ENCODE measurements around the gene RAB3A.
"Not testable (repeated sequence)": the region's sequence is repeated elsewhere in the genome, so short reads cannot be mapped to it uniquely, and the experiment has no call there.

RAB3A gene

DNA sequence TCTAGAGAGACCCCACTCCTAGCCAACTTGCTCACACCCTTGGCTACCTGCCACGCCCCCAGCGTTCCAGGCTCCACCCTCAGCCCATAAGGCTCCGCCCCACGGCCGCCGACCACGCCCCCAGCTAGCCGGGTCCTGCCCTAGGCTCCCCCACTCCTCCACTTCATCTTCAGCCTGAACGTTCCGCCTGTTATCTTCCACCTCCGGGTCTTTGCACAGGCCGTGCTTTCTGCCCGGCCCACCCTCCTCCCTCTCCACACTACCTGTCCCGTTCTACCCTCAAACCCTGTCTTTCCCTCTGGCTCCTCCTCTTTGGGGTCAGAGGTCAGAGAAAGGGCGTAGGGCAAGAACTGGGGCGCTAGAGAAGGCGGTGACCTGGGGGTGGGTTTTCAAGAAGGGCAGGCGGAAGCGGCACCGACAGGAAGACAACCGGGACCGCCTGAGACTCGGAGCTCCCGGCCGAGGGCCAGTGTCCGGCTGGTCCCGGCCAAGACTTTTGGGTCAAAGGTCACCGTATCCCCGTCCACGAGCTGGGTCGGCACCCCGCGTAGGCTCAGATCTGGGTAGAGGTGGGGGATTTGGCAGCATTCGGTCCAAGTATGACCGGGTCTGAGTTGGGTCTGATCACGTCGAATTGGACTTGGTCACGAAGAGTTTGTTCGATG is 20.1 kb upstream of the RAB3A start:
- DNase-seq = no peak

DNA sequence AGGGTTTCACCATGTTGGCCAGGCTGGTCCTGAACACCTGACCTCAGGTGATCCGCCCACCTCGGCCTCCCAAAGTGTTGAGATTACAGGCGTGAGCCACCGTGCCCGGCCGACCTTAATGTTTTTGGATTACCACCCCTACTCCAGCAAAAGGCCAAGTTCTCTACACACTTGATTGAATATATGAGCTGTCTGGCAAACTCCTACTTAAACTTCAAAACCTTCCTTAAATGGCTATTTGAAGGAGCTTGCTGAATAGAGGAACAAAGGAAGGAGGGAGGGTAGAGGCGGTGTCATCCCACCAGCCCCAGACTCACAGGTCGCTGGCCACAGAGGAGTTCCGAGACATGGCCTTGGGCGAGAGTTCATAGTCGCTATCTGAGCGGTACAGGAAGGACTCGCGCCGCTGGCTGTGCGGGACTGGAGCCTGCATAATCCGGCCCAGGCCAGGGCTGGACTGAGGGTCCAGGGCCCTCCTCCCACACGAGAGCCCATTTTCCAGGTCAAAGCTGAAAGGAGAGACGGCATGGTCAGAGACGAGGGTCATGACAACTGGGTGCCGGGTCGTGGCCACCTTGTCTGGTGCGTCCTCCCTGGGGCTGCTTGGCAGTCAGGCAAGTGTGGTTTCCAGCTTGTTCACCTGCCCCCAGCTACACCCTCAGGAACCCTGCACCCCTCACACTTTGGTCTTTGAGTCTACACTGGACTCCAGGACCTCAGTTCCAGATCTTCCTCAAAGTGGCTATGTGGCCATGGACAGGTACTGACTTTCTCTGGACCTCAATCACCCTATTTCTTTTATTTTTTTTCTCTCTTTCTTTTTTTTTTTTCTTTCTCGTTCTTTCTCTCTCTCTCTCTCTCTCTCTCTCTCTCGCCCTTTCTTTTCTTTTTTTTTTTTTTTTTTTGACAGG is 18.2 kb upstream of the RAB3A start:
- DNase-seq = no peak

DNA sequence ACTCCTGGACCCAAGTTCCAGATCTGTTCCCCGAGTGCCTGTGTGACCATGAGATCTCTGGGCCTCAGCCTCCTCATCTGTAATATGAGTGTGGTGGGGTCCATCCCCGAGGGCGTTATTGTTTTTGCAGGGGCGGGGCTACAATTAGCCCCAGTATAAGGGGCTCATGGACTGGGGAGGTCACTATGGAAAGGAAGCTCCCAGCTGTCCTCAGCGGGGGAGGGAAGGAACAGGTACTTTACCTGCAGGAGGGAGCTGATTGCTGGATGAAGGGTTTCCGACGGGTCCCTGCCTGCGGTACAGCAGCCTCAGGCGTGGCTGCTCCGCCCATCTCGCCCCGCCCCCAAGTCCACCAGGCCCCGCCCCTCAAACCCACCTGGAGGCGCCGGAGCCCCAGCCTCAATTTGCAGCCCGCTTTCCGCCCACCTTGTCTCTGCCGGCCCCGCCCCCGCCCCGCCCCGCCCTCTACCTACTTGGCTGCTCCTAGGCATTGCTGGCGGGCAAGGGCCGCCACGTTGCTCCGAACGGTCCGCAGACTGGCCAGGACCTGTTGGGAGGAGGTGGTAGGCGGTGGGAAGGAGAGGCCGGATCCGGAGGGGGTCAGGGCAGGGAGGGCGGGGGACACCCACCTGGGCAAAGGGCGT is 16.9 kb upstream of the RAB3A start:
- no peak for DNase-seq

DNA sequence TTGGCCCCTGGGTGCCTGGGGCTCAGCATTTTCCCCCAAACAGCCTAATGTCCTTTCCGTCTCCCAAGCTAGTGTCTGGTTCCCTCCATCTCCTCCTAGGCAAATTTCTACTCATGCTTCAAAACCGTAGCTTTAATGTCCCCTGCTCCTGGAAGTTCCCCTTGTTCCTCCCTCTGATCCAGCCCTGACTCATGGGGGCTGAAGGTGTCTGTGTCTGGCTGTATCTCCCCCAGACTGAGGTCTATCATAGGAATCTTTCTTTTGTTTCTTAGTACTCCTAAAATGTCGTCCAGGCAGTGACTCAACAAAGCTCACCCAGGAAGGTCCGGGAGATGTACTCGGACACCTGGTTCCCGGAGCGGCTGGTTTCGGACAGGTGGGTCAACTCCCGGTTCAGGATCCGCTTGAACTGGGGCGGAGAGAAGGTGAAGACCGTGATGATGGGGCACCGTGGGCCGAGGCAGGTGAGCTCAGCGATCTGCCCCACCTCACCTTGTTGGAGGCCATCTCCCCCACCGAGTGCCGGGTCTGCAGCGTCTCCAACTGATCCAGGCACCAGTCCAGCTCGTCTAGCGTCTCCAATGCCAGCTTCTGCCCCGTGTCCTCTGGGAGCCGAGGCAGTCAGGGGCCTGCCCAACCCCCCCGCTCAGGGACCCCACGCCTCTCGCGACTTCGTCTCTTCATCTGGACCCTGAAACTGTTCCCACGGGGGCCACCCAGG is 16.2 kb upstream of the RAB3A start:
- no peak for DNase-seq

DNA sequence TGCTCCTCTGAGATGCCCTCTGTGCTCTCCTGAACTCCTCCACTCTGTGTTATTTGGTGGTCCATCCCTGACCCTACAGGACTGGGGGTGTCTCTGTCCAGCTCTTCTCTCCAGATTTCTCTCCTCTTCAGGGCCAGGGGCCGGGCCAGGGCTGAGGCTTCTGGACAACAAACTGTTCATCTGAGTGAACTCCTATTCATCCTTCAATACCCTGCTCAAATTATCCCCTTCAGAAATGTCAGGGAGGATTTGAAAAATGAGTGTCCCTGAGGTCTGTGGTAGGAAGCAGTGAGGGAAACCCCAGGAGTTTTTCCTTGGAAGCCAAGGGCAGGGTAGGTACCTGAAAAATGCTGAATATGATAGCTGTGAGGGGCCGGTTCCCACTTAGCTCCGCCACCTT is 14.8 kb upstream of the RAB3A start:
- DNase-seq = no peak

DNA sequence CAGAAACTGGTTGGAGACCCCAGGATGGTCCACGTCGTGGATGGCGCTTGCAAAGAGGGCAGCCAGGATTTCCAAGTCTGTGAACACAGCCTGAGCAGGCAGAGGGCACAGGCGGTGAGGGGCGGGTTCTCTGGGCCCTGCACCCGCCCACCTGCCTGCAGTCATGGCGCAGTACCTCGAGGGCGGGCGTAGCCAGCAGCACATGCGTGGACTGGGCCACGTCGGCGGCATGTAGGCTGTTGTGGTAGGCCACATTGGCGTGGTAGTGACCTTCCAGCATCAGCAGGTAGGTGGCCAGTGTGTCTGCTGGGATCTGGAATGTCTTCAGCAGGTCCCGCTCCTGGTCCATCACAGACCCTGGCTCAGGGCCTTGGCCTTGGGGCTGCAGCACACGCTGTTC is 14.3 kb upstream of the RAB3A start:
- no peak for DNase-seq

DNA sequence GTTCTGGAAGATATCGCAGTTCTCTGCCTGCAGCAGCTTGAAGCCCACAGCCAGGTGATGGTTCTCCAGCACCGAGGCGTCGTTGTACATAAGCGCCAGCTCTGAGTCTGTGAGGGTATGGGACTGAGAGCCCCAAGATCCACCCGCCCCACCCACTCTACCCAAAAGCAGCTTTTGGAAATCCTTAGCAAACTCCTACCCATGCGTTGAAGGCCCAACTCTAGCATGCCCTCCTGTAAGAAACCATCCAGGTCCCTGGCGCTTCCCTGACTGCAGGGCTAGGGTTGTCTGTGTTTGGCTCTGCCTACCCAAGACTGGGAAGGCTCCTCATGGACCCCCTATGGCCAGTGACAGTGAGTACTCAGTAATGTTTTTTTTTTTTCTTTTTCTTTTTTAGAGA is 12.9 kb upstream of the RAB3A start:
- no peak for DNase-seq

DNA sequence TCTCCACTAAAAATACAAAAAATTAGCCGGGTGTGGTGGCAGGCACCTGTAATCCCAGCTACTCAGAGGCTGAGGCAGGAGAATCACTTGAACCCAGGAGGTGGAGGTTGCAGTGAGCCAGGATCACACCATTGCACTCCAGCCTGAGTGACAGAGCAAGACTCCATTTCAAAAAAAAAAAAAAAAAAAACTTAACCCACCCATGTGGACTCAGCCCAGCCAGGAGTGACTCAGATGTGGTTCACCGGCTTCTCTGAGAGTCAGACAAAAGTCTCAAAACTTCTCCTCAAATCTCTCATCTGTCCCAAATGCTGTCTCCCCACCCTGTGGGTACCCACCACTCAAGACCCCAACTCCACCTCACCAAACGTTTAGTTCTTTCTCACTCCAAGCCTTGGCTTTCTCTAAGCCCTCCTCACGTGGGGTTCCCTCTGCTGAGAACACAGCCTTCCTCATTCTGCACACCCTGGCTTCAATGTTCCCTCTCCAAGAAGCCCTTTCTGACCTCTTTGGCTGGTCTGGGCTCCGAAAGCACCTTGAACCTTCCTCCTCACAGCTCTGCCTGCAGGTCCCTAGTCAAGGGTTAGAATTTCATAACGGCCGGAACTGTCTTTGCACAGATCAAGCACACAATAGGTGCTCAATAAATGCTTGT is 11.1 kb upstream of the RAB3A start:
- DNase-seq = no peak

DNA sequence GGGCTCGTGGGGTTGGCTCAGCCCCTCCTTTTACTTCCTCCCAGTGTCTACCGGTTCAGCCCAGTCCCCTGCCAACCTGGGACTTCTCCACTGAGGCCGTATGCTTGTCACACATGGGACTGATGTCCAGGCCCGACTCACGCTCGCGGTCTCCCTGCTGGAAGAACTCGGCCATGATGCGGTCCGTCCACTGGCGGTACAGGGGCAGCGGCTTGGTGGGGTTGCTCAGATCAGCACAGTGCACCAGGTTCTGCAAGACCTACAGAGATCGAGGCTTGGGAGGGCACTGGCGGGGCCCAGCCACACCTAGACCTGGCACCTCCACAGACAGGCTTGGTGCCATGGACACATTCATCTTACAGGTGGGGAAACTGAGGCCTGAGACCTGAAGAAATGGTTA is 7.8 kb upstream of the RAB3A start:
- DNase-seq = no peak

DNA sequence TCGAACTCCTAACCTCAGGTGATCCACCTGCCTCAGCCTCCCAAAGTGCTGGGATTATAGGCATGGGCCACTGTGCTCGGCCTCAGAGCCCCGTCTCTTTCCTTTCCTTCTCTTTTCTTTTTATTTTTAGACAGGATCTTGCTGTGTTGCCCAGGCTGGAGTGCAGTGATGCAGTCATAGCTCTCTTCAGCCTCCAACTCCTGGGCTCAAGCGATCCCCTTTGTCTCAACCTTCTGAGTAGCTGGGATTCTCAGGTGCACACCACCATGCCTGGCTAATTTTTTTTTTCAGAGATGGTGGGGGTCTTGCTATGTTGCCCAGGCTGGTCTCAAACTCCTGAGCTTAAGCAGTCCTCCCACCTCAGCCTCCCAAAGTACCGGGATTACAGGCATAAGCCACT is 6.1 kb upstream of the RAB3A start:
- not testable (repeated sequence) for DNase-seq

DNA sequence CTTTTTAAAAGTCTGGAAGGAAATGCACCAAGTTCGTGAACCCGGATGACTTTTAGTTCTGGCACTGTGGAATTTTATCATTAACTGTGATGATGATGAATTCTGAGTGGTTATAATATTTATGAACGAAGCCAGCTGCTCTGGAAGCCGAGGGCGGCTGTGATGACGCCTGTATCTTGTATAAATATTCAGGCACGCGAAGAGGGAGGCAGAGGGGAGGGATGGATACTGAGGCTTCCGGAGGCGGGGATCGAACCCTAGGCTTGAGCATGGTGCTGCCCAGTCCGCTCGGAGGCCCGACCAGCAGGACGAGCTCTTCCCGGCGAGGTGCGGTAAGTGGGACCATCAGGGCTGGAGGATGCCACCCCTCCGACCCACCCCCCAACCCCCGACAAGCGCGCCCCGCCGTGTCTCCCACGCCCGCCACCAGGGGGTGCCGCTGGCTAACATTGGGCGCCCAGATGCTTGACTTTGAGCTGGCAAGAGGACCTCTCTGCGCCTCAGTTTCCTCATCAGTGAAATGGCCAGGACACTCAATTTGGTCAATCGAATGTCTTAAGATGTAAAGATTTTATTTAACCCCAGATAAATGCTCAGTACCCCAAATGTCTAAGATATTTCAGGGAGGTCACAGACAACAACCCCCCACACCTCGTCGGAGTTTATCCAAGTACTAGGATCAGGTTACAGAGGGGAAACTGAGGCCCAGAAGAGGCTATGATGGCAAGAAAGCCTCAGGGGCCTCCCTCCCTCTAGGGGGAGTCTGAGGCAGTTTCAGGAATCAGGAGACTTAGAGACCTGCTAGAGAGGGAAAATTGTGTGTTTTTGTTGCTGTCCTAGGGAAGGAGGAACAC is 4.5 kb upstream of the RAB3A start:
- DNase-seq = no peak

DNA sequence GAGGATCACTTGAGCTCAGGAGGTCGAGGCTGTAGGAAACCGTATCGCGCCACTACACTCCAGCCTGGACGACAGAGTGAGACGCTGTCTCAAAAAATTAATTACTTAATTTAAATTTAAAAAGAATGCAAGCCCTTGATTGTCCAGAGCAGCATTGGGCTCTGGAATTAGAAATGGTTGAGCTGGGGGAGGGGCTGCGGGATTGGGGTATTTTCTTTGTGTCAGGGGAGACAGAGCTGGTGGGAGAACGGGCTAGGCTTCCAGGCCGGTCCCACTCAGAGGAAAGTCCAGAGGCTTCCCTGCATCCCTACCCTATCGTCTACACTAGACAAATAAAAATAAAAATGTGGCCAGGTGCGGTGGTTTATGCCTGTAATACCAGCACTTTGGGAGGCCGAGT is 2.2 kb upstream of the RAB3A start:
- DNase-seq = no peak

DNA sequence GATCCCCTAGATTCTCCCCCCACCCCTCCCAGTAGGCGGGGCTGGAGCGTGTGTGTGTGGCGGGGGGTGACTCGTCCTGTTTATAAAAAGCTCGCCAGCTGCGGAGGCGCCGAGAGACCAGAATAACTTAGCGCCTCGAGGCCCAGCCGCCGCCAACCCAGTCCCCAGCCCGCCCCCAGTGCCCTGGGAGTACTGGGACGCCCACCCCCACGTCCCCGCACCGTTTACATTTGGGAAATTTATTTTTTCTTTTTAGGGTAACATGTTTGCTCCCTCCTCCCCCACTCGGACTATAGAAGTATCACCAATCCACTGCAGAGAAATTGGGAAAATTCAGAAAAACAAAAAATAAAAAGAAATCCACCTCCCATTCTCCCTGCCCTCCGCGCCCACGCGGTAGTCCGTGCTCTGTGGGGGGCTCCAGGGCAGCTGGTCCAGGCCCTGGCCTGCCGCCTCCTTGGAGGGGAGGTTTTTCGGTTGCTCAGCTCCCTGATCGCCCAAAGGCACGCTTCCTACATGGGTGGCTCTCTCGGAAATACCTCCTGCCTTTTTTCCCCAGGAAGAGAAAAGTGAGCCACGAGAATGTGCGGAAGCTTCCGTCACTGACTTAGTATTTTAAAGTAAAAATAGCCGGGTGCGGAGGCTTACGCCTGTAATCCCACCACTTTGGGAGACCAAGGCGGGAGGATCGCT is 1.5 kb upstream of the RAB3A start:
- peak; percentile 27 for DNase-seq

DNA sequence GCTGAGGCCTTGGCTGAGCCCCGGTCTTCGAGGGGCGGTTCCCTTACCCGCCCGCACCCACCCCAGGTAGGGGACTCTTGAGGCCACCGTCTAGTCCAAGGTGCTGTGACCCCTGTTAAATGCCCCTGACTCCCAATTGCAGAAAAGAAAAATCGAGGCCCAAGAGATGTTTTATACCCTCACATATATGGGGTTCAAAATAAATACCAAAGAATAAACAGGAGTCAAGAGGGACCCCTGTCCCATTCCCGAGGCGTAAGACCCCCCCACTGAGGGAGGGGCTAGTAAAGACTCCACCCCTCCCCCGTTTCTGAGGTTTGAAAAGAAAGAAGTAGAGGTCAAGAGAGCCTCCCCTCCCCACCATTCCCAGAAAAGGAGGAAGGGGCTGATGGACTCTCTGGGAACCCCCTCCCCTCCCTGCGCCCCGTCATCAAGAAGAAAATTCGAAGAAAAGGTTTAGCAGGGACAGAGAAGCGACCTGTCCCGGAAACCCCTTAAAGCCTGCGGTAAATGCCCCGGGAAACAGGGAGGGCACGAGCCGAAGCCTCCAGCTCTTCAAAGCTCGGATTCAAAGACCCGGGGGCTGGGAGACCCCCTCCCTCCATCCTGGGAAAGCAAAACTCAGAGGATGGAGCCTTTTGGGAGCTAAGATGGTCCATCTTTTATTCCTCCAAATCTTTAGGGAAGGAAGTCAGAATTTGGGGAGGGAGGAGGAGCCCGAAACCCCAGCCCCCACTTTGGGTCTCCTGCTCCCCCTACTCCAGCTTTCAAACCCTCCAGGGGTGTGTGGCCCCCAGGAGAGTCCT is 755 bp upstream of the RAB3A start:
- DNase-seq = no peak

DNA sequence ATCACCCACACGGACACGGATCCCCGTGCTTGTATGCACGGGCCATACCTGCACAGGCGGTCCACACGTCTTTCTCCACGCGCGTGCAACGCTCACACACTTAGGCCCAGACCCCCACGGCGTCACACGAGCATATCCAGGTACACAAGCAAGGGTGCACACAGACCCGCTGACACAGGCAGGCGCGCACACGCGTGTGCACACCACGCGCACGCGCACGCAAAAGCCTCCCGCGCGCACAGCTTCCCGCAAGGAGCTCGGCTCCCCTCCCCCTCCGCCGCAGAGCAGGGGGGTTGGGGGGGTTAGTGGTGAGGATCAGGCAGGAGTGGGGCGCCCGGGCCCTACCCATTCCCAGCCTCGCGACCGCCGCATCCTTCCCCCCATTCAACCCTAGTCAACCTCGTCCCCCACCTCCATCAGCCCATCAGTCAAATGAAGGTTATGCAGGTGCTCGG is 407 bp downstream of the RAB3A start:
- DNase-seq = no peak

DNA sequence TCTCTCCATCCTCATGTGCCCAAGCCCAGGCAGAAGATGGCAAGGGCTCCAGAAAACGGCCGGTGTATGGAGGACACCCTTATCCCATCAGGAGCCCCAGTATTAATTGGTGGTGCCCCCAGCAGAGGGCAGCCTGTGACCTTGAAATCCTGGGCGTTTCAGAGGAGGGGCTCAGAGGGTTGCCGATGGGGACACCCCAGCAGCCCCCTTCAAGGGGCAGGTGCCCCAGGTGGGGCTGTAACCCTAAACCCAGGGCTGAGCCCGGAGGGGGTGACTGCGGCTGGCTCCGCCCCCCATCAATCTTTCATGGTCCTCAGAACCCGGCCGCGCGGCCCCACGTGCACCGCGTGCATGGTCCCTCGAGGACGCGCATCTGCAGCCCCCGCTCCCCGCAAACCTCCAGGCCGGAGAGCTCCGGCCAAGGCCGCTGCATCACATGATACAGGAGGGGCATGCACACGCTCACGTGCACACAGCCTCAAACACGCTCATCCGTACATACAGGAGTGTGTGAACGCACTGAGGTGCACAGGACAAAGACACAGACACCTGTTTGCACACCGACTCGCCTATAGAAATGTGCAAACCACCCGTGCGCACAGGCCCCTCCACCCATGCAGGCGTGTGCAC is 949 bp downstream of the RAB3A start:
- no peak for DNase-seq

DNA sequence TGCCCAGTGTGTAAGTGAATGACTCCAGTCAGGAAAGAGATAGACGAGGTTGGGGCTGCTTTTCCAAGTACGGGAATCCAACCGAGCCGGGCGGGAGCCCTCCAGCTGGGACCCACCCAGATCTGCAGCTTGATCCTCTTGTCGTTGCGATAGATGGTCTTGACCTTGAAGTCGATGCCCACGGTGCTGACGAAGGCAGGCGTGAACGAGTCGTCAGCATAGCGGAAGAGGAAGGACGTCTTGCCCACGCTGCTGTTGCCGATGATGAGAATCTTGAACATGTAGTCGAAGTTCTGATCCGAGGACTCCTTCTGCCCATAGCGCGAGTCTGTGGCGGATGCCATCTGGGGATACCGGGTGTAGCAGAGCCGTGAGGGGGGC is 1.5 kb downstream of the RAB3A start:
- DNase-seq = no peak

DNA sequence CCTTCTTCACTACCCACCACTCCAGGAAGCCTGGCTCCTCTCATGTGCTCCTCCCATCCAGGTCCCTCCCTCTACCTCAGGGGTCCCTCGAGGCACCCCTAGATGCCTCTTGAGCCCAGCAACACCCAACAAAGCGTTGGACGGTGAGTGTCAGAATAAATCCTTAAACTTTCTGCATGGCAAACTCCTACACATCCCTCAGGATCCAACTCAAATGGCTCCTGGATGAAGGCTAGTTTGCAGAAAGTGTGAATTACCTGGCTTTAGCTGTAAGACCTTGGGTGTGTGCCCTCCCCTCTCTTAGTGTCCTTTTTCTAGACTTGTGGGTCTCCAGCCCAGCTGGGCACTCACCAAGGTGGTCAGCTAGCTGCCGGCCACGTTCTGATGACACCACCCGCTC is 5.5 kb downstream of the RAB3A start:
- DNase-seq = no peak

DNA sequence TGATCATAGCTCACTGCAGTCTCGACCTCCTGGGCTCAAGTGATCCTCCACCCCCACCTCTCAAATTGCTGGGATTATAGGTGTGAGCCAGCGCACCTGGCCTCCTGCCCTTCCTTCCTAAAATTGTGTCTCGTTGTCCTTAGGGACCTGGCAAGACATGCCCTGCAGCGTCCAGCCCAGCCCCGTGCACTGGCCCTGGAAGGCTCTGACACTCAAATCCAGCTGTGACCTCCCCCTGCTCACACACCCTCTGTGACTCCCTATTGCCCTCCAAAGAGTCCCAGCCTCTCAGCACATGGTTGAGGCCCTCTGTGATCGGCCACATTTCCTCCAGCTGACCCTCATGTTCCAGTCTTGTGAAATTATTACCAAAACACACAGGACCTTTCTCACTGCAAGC is 5.9 kb downstream of the RAB3A start:
- no peak for DNase-seq

DNA sequence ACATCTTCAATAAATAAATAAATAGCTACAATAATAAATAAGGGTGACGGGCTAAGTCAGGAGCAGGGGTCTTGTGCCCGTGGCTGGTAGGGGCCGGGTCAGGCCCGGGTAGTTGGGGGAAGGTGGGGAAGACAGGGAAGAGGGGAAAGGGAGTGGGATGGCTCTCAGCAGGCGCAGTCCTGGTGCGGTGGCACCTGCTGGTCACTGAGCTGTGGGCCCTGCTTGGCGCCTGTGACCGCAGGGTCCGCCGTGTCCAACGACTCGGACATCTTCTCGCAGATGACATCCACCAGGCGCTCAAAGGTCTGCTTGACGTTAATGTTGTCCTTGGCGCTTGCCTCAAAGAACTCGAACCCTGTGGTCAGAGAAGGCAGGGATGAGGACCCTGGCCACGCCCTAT is 6.5 kb downstream of the RAB3A start:
- no peak for DNase-seq
